Right lobe of liver (tissue), 4 donors: ENCODE data around the gene TMEM81.

Experiments used
- POLR2A ChIP-seq: fragments of 450-650 bp; IDR thresholded peaks from one replicate; pipeline ENCODE4 v1.6.1; 2017; ENCODE audit warnings: antibody characterized with exemption, mild to moderate bottlenecking
- TF ChIP-seq, protein P1 (sequence below), 4 donors: fragments of 200-600 bp in 3 of 4; fragments of 450-650 bp in 1 of 4; IDR thresholded peaks; one replicate each; pipeline versions ENCODE4 v1.5.1 to v1.8.0; 2016 to 2022; ENCODE audit warnings: antibody characterized with exemption in 4 of 4, mild to moderate bottlenecking in 2 of 4
- donor health status: DM: no; HTN: no; CAD: no.
- donor health status: DM: no; HTN: no; CAD: no.
- donor health status: DM: no; HTN: yes; CAD: no.

DNA sequence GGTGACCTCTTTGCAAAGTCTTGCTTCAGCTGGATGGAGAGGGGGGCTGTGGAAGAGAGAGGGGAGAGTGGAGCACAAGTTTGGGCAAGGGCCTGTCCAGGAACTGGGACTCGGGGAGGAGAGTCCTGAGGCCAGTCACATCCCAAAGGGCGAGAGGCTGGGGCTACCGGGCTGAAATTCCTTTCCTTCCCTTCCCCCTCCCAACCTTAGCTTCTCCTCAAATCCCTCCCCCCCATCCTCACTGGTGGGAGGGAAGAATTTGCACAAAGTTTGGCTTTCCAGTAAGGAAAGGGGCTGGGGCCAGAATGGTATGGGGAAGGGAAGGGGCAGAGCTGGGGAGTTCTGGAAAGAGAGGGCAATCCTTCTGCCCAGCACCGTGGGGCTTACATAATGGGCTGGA, 40.4 kb downstream of the TMEM81 start:
- TF ChIP-seq, protein P1, sequence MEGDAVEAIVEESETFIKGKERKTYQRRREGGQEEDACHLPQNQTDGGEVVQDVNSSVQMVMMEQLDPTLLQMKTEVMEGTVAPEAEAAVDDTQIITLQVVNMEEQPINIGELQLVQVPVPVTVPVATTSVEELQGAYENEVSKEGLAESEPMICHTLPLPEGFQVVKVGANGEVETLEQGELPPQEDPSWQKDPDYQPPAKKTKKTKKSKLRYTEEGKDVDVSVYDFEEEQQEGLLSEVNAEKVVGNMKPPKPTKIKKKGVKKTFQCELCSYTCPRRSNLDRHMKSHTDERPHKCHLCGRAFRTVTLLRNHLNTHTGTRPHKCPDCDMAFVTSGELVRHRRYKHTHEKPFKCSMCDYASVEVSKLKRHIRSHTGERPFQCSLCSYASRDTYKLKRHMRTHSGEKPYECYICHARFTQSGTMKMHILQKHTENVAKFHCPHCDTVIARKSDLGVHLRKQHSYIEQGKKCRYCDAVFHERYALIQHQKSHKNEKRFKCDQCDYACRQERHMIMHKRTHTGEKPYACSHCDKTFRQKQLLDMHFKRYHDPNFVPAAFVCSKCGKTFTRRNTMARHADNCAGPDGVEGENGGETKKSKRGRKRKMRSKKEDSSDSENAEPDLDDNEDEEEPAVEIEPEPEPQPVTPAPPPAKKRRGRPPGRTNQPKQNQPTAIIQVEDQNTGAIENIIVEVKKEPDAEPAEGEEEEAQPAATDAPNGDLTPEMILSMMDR (IDR thresholded peaks at IDR 0.05) = no peak
- TF ChIP-seq POLR2A = no peak
